ENCODE data around the gene REEP6.
"Not testable (repeated sequence)": the region's sequence is repeated elsewhere in the genome, so short reads cannot be mapped to it uniquely, and the experiment has no call there.

The REEP6 gene

DNA sequence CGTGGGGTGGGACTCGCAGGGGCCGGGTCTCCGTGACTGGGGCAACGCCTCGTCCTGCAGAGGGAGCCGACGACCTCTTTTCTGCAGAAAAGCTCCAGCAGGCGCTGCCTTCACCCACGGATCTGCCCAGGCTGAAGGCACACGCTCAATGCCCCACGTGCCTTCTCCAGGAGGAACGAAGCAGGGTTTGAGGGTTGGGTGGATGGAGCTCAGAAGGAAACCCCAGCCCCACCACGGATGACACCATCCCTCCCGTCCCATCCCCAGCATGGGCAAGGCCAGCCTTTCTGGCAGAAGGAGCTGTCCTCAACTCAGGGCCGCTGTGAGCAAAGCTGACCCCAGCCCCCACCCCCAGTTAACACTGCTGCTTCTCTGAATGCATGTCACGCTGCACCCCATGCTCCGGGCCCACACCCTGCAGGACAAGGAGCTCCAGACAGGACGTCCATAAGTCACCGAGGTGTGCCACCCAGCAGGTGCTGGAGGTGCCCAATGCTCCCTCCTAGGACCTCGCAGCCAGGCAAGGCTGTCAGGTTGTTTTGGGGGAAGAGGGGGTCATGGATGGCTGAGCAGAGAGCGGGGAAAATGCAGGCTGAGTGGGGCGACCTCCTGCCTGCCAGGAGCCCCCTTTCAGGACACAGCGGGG, 19.3 kb upstream of the REEP6 start:
- in situ Hi-C loops (cut with HindIII; ENCODE audit: low sequenced_read_pairs), result no loop called here

DNA sequence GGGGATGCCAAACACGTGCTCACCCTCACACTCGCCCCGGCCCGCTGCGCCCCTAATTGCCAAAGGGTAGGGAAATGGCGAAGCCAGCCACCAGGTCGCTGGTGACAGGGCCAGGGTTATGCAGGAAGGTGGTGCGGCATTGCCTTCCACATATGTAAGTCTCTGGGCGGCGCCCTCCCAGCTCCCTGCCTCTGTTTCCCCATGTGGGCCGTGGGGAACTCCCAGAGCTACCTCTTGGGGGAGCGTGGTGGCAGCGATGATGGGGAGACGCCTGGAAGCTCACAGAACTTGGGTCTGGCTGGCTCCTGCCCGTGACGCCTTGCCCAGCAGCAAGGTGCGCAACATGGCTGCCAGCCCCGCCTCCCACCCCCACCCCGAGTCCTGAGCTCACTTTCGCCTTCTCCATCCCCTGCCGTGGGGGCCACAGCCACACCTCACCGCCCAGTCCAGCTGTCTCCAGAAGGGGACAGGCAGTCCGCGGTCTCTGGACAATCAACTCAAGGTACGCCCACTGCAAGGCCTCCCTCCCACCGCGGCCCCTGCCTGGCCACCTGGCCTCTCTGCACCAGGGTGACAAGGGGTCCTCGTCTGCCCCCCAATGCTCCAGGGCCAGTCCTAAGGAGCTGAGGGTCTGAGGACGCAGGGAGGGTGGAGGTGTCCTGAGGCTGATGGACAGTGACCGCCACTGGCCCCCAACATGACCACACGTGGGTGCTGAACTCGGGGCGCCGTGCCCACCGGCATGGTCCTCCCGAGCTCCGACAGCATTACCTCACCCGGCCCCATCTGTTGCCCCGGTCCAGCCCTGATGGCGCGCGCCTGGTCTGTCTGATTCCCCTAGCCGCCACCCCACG, 18.5 kb upstream of the REEP6 start:
- in situ Hi-C loops (cut with HindIII; ENCODE audit: low sequenced_read_pairs), result no loop called here

DNA sequence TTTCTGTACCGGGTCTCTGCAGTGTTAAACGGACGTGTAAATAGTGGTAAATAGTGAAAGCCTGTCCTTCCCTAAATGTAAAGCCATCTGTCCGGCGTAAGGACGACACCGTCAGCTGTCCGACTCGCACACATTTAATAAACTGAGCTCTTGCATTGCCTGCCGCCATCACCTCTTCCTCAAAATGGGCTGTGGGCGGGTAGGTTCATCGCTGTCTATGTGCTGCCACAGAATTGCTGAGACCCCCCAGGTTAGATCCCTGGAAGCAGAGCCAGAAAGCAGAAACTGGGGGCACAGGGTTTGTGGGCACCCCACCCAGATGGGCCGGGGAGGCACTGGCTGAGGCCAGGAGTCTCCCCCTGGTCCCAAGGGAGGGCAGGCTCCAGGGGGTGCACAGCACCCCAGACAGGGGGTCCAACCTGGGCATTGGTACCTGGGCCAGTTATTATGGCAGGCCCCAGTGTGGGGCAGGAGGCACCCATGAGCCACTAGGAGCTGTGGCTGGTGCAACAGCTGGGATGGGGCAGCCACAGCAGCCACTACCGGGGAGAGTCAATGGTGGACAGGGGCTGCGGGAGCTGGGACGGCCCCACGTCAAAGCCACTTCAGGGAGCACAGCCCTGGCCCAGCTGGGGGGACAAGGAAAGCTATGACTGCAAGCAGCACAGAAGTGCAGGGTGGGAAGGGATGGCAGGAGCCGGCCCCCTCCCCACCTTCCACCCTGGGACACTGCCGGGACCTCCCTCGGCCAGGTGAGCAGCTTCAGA, 17.7 kb upstream of the REEP6 start:
- in situ Hi-C loops (cut with HindIII; ENCODE audit: low sequenced_read_pairs), result no loop called here

DNA sequence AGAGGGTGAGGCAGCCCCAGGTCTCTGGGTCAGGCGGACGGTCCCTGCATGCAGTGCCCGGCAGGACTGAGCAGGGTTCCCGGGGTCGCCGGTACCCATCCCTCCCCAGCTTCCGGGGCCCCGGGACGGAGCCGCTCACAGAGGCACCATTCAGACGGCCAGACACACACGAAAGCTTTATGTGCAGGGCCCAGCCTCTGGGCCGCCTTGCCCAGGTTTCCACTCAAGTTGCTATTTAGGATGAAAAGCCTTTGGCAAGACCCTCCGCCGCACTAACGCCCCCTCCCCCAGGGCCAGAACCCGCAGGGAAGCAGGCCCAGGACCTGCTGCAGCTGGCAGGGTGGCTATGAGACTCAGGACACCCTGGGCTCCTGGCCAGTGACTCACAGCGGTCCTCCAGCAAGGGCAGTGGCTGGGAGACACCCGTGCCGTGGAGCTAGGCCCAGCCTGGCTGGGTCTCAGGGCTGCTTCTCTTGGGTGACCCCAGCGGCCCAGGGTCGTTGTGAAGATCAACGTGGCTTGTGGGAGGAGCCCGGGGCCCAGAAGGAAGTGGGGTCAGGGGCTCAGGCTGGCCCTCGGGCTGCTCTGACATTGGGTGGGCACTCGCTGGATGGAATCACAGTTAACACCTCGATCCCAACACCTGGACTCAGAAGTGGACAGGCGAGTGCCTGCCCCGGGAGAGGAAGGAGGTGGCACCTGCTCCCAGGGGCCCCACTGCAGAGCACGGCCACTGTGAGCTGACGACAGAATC, 16.8 kb upstream of the REEP6 start:
- in situ Hi-C loops (cut with HindIII; ENCODE audit: low sequenced_read_pairs), result no loop called here

DNA sequence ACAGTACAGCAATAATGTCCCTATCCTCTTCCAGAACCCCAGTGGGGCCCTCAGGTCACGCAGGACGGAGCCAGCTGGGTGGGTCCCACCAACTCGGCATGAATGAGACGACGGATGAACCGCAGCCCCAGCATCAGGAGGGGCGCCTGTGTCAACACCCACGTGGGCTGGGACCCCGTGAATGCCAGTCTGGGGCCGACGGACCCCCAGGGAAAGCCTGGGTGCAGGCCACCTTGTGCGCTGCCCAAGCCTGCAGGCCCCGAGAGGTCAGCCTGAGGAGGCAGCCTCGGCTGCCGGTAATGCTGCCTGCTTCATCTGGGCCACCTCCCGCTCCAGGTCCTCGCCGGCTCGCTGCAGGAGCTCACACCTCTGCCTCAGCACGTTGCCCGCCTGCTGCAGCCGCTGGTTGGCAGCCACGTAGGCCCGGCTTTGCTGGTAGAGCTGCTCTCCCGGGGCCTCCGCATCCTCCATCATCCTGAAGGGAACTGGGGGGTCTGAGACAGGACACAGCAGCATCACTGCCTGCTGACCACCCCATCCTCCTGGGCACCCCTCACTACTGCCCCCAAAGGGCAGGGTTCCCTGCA, 16.1 kb upstream of the REEP6 start:
- in situ Hi-C loops (cut with HindIII; ENCODE audit: low sequenced_read_pairs), result no loop called here

DNA sequence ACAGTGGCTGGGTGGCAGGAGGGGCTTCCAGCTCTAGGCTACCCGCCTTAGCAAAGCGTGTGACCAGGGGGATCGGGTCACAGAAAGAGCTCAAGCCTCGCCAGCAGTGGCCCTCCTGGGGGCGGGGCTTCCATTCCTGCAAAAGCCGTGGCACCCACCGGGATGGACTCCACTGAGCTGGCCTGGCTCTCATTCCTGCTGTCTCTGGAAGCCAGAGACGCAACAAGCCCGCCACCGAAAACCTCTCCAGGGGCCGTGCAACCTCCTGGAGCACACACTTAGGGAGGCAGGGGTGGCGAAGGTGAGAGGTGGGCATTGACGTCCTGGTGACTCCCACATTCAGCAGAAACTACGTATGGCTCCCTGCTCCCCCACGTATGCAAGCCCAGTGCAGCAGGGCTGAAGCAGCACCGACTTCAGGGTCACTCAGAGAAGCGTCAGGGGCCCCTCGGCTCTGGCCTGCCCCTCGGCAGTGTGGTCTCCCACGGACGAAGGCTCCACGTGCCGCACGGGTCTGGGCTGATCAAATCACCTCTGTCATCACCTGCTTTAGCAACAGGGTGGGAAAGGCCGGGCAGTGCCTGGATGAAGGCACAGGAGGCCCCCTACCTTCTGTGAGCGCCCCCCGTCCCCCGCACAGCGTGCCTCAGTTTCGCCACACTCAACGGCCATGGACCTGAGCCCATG, 15.1 kb upstream of the REEP6 start:
- in situ Hi-C loops (cut with HindIII; ENCODE audit: low sequenced_read_pairs), result no loop called here

DNA sequence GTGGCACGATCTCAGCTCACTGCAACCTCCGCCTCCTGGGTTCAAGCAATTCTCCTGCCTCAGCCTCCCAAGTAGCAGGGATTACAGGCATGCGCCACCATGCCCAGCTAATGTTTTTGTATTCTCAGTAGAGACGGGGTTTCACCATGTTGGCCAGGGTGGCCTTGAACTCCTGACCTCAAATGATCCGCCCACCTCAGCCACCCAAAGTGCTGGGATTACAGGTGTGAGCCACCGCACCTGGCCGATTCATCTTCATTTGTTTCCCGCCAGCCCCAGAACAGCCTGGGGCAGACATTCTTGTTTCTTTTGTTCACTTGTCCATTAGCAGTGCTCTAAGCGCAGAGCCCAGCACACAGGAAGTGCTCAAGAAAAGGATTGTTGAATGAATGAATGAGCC, 13.9 kb upstream of the REEP6 start:
- in situ Hi-C loops (cut with HindIII; ENCODE audit: low sequenced_read_pairs), result not testable (repeated sequence)

DNA sequence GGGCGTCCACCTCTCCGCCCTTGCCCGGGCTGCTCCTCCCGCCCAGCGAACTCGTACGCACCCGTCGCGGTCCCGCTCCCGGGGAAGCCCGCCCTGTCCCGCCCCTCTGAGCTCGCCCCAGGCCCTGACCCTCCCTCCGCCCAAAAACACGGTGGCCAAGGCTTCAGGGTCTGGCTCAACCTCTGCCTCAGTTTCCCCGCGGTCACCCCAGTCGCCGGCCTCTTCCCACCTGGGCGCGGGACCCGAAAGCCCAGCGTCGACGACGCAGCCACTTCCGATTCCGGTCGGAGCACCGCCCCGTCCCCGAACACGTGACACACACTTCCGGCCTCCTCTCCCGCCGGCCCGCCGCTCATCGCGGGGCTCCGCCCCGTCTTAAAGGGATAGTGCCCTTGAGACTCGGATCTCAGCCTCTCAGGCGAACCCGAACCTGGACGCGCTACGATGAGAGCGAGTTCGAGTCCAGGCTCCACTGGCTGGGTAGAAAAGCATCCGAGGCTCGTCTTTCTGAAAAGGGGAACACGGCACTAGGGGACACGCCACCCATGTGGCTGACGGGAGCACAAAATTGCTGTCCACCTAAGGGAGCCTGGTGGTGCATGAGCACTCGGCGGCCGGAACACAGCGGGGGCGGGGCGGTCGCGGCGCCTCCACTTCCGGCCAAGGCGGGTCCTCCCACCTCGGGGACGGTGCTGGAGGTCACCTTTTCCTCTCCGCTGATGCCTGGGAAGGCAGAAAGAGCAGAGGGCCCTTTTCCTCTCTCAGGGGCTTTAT, 11.9 kb upstream of the REEP6 start, which contains the start of gene C19orf25:
TSS of gene C19orf25 (minus strand) at position 282 of the 774 bp plus-strand sequence. CDS start 312 bp downstream, outside the sequence.
- in situ Hi-C loops (cut with HindIII; ENCODE audit: low sequenced_read_pairs), result no loop called here

DNA sequence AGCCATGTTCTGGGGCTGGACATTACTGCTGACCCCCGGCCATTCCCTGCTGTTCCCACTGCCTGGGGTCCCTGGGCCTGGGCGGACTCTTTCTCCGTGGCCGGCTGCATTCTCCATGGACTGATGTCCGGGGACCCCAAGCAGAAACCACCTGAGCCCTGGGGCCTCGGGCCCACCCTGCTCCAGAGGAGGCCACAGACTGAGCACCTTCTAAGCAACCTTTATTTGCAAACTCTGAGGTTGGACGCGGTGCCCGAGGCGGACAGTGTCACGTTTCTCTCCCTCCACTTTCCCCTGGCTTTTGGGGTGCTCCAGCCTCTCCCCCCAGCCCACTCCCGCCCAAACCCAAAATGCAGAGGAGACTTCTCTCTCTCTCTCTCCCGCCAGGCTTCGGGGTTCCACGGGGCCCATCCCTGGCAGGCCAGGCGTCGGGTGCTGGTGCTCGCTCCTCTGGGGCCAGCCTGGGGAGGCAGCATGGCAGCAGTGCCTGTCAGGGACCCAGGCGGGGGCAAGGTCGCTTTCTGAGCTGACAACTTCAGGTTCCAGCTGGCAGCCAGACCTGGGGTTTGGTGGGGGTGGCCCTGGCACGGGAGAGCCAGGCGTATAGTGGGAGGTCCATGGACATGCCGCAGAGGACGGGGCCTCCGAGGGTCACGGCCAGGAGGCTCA, 9.6 kb upstream of the REEP6 start:
- in situ Hi-C loops (cut with HindIII; ENCODE audit: low sequenced_read_pairs), result no loop called here

DNA sequence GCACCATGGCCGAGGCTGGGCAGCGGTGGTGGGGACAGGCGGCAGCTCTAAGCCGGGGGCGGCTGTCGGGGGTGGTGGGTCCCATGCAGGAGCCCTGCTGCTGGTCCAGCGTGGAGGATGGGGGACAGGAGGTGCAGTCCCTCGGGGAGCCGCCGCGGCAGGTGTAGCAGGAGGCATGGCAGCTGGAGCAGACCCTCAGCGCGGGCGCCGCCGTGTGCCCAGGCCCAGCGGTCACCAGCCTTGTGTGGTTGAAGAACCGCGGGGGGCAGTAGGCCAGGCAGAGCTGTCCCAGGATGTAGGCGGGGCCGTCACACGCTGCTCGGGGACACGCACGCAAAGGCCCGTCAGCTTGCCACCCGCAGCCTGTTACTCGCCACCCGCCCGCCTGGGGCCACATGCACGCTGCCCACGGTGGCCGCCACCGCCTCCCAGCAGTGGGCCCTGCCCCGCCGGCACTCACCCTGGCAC, 9.1 kb upstream of the REEP6 start:
- in situ Hi-C loops (cut with HindIII; ENCODE audit: low sequenced_read_pairs), result no loop called here

DNA sequence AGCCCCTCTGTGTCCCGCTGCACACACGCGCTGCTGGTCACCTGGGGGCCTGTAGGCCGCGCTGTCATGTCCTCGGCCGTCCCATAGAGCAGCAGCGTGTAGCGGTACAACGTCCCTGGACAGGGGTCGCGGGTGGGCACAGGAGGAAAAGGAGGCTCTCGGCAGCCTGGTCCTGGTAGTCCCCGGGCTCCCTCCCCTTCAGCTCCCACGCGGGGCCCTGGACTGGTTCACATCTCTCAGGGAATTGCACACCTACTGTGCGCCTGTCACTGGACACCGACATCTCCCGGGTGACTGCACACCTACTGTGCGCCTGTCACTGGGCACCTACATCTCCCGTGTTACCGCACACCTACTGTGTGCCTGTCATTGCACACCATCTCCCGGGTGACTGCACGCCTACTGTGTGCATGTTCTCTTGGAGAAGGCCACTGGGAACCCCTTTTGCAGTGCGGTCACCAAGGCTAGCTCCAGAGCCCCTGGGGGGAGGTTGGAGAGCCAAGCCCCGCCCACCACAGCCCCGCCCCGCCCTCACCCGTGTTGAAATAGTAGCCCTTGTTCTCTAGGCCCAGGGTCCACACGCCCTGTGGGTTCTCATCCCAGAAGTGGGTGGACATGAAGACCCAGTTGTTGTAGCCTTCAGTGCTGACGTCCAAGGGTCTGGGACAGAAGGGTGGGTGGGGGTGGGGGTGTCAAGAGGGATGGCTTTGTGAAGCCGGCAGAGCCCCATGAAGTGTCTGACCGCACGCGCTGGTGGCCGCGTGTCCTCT, 8.4 kb upstream of the REEP6 start:
- in situ Hi-C loops (cut with HindIII; ENCODE audit: low sequenced_read_pairs), result no loop called here

DNA sequence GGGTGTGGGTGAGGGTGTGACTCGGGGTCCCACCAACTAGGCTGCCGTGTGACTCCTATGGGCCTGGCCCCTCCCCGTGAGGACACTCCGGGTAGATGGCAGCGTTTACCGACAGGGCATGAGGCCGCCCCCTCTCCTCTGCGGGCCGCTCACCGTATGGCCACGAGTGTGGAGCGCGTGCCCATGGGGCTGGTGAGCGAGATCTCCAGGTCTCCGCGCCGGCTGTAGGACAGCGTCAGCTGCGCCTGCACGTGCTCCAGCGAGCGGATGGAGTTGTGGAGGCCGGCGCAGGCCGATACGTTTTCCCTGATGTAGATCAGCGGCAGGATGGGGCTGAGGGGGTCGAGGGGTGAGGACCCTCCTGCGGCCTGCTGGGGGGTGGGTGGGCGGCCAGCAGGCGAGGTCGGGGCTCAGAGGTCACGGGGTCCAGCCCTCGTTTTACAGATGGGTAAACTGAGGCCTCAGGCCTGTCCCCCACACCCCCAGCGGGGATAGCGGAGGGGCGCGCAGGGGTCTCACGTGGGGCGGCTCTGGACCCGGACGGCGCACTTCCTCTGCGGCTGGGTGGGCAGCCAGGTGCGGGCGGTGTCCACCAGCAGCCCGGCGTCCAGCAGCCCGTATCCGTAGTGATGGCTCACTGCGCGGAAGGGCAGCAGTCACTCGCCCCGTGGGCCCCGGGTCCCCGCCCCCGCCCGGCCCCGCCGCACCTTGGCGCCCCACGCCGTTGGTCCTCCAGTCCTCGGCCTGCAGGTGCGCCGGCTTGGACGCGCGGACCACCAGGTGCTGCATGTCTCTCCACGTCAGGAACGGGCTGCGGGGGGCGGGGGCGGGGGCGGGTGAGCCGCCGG, 7.6 kb upstream of the REEP6 start:
- in situ Hi-C loops (cut with HindIII; ENCODE audit: low sequenced_read_pairs), result no loop called here

DNA sequence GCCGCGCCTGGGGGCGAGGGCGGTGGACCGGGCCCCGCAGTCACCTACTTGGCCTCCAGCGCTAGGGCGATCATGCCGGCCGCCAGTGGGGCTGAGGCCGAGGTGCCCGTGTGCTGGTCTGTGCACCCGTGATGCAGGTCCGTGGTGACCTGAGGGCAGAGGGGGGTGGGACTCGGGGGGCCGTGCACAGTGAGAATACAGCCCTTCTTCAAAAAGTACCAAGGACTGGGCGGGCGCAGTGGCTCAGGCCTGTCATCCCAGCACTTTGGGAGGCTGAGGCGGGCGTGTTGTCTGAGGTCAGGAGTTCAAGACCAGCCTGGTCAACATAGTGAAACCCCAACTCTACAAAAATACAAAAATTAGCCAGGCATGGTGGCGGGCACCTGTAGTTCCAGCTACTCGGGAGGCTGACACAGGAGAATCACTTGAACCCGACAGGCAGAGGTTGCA, 7.0 kb upstream of the REEP6 start:
- in situ Hi-C loops (cut with HindIII; ENCODE audit: low sequenced_read_pairs), result no loop called here

DNA sequence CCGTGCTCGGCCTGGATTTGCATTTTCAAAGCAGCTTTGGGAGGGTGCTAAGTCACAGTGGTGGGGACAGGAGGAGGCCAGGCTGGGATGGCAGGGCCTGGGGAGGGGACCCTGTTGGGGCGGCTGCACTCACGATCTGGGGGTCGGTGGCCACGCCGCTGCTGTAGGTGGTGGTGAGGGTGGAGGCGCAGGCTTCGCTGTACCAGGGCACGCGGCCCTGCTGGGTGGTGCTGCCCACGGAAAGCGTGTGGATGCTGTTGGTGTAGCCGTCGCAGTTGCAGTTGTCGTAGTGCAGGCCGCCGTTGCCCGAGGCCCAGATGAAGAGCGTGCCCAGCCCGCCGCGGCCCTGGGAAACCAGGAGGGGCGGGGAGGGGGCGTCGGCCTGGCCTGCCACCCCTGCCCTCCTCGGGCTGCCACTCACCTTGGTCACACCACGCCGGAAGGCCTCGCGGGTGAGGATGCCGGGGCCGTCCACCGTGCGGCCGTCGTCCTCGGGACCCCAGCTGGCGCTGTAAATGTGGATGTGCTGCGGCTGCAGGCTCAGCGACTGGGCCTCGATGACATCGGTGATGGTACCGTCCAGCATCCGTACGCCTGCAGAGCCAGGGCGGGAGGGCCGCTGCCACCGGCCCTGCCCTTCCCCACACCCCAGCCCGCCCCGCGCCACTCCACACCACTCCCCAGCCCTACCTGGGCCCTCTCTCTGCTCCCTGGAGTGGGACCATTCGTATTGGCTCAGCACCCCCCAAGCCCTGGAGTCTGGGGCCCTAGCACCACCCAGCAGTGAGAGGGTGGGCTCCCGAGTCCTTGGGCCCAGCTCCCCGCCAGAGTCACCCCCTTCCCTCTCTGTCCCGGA, 4.0 kb upstream of the REEP6 start:
- in situ Hi-C loops (cut with HindIII; ENCODE audit: low sequenced_read_pairs), result no loop called here

DNA sequence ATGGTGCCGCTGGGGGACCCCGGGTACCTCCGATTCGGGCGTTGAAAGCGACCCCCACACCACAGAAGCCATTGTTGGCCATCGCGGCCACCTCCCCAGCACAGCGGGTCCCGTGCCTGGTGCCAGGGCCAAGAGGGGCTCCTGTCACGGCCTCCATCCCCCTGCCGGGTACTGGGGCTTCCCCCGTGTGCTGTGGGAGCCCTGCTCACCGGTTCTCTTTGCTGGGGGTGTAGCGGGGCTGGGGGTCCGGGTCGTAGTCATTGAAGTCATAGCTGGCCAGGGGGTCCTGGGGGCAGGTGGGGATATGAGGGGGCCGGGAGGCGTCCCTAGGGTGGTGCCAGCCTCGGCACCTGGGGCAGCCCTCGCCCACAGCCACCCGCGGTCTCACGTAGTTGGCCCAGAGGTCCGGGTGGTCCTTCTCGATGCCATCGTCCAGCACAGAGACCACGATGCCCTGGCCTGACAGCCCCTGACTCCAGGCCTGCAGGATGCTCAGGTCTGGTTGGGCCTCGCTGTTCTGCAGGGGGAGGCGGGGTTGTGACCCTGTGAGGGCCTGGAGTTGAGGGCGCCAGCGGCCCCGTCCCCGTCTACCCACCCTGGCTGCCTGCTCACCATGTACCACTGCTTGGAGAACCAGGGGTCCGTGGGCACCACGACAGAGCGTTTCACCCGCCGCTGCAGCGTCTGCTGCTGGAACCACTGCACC, 3.3 kb upstream of the REEP6 start:
- in situ Hi-C loops (cut with HindIII; ENCODE audit: low sequenced_read_pairs), result no loop called here

Measured in DLD1 (cell line).